SKM-1 treated with dmso at 0.1 percent for 144 hours (cell line): ENCODE measurements around the gene FOSB.
"Not testable (repeated sequence)": the region's sequence is repeated elsewhere in the genome, so short reads cannot be mapped to it uniquely, and the experiment has no call there.

Source experiments
- DNase-seq: peaks from one replicate; lab custom pipeline; 2025; ENCODE audit not compliant: unreplicated experiment; lab: John Stamatoyannopoulos, UW

Gene FOSB

GRCh38 chr19:45467456-45468158 lies at the start of gene FOSB:
FOSB (plus strand) TSS chr19:45467996; CDS start chr19:45468587, 591 bp downstream.
- DNase-seq: peak; percentile 54

GRCh38 chr19:45418802-45419201 lies 49.0 kb upstream of the FOSB start:
- DNase-seq: peak; percentile 6

GRCh38 chr19:45419396-45419795 lies 48.4 kb upstream of the FOSB start:
- DNase-seq: peak; percentile 61

GRCh38 chr19:45419895-45420294 lies 47.9 kb upstream of the FOSB start:
- no peak for DNase-seq

GRCh38 chr19:45420356-45420755 lies 47.4 kb upstream of the FOSB start:
- DNase-seq: no peak

GRCh38 chr19:45420871-45421270 lies 46.9 kb upstream of the FOSB start:
- no peak for DNase-seq

- DNase-seq: no peak
Measured at GRCh38 chr19:45421947-45422498, 45.8 kb upstream of the FOSB start.

GRCh38 chr19:45423033-45423588 lies 44.7 kb upstream of the FOSB start:
- no peak for DNase-seq

GRCh38 chr19:45423589-45424190 lies 44.1 kb upstream of the FOSB start, which contains the start of gene ERCC1:
ERCC1 (minus strand) TSS chr19:45423917; CDS start chr19:45423374, 543 bp downstream.
- DNase-seq: peak; percentile 77

GRCh38 chr19:45424191-45425058 lies 43.4 kb upstream of the FOSB start:
- DNase-seq: peak; percentile 13

GRCh38 chr19:45428384-45429231 lies 39.2 kb upstream of the FOSB start:
- DNase-seq: no peak

- not testable (repeated sequence) for DNase-seq
Measured at GRCh38 chr19:45429896-45430295, 37.9 kb upstream of the FOSB start.

- DNase-seq: not testable (repeated sequence)
Measured at GRCh38 chr19:45431008-45431407, 36.8 kb upstream of the FOSB start.

GRCh38 chr19:45432543-45432942 lies 35.3 kb upstream of the FOSB start:
- DNase-seq: not testable (repeated sequence)

- no peak for DNase-seq
Measured at GRCh38 chr19:45437328-45437727, 30.5 kb upstream of the FOSB start.

- no peak for DNase-seq
Measured at GRCh38 chr19:45439190-45439568, 28.6 kb upstream of the FOSB start.

GRCh38 chr19:45439569-45440258 lies 28.1 kb upstream of the FOSB start:
- DNase-seq: peak; percentile 17

GRCh38 chr19:45440259-45440638 lies 27.5 kb upstream of the FOSB start:
- DNase-seq: no peak

- no peak for DNase-seq
Measured at GRCh38 chr19:45440873-45441654, 26.7 kb upstream of the FOSB start.
